Adrenal gland (tissue), 12 donors: ENCODE data around the gene NCOA1. TPM values are rescaled to one million over a fixed set of nuclear protein-coding genes. Genes with fewer than 3 reads are reported as not detected.
A peak's percentile ranks its signal among the peaks of the same experiment; 100 is the strongest.
"Not testable (repeated sequence)": the region's sequence is repeated elsewhere in the genome, so short reads cannot be mapped to it uniquely, and the experiment has no call there.

Experiments
- DNase-seq, 7 donors: peaks; one replicate each; pipeline ENCODE4 v3.0.0-alpha.2; 2019 to 2020
- H3K27ac ChIP-seq, 5 donors: fragments of 200-600 bp; sonication (generic) in 4 of 5; 1 replicate in 3 of 5; 2 replicates in 2 of 5; pipeline versions ENCODE4 v1.5.1 to v1.8.0; 2016 to 2020; ENCODE audit warnings: mild to moderate bottlenecking in 1 of 5
- H3K27me3 ChIP-seq: fragments of 200-600 bp; 2 replicates; pipeline ENCODE4 v1.8.0; 2021
- H3K36me3 ChIP-seq, 2 donors: fragments of 200-600 bp; replicated peaks in 1 of 2; 1 replicate in 1 of 2; 2 replicates in 1 of 2; pipeline versions ENCODE4 v1.5.1 to v1.8.0; 2018 to 2022
- H3K4me1 ChIP-seq, 2 donors: fragments of 200-600 bp; replicated peaks in 1 of 2; 1 replicate in 1 of 2; 2 replicates in 1 of 2; pipeline versions ENCODE4 v1.5.1 to v1.8.0; 2018 to 2021
- H3K4me3 ChIP-seq, 4 donors: fragments of 200-600 bp; sonication (generic) in 3 of 4; one replicate each; pipeline ENCODE4 v1.5.1; 2016 to 2018
- H3K9me3 ChIP-seq, 3 donors: fragments of 200-600 bp; sonication (generic) in 1 of 3; replicated peaks in 1 of 3; 1 replicate in 2 of 3; 2 replicates in 1 of 3; pipeline versions ENCODE4 v1.5.1 to v1.8.0; 2016 to 2021
- CTCF ChIP-seq, 6 experiments: fragments of 450-650 bp in 4 of 6; fragments of 200-600 bp in 2 of 6; sonication (generic) in 1 of 6; IDR thresholded peaks; 1 replicate in 5 of 6; 2 replicates in 1 of 6; pipeline versions ENCODE4 v1.5.1 to v1.8.0; 2016 to 2021; ENCODE audit warnings: antibody characterized with exemption in 6 of 6, mild to moderate bottlenecking in 2 of 6, moderate library complexity in 1 of 6
- POLR2A ChIP-seq, 2 donors: fragments of 450-650 bp; IDR thresholded peaks; one replicate each; pipeline ENCODE4 v1.6.1; 2017; ENCODE audit warnings: antibody characterized with exemption in 2 of 2, mild to moderate bottlenecking in 2 of 2, moderate library complexity in 1 of 2
- WGBS, 4 donors: extraction: QIAGEN DNeasy Blood & Tissue Kit in 2 of 4; methylation state at CpG; one replicate each; pipeline versions ENCODE4 v1.1.5 to v1.1.7; 2013 to 2017; 5-methylcytosine and 5-hydroxymethylcytosine counted together
- intact Hi-C, 2 donors: fragments of 100-400 bp; cut with DNase I; formaldehyde crosslinking; loops; one replicate each; pipeline versions ENCODE4 v1.14.1 to v1.15.0; 2022 to 2023
- polyA plus RNA-seq, 3 donors: library from polyadenylated mRNA; stranded (reverse); fragments of 200-250 nt in 2 of 3; fragments of 350-450 nt in 1 of 3; fragmentation: Illumina TruSeq in 1 of 3; extraction: RNeasy Lipid Tissue Mini Kit (QIAGEN cat#74804) in 1 of 3; gene quantifications; one replicate each; pipeline ENCODE4 v1.2.3, GENCODE V29; 2013 to 2014
- total RNA-seq, 9 donors: library from RNA; depleted of rRNA in 4 of 9; stranded (reverse); fragments of >200 nt in 4 of 9; fragments of 120-200 nt in 1 of 9; fragmentation: NEBNext Ultra II Directional in 1 of 9; extraction: Animal tissue kit (Norgen Biotek cat#: 25700) in 1 of 9; gene quantifications; one replicate each; pipeline versions ENCODE4 v1.1.0 to v1.2.4, GENCODE V29; 2013 to 2023
- donor health status: healthy with polysubstance abuse.
- donor health status: Bipolar disorder and iron deficiency.
- donor health status: DM: yes; HTN: yes; CAD: no.
- donor health status: DM: no; HTN: no; CAD: no.
- donor health status: DM: no; HTN: no; CAD: no.
- donor health status: DM: yes; HTN: yes; CAD: no.

Gene NCOA1
- total and polyA plus RNA-seq, 12 donors, result 13.6 to 85.5 (median 43.6) TPM

- WGBS, 4 donors, result 56 to 94% (median 82%) methylated on average over 2 of the region's 2 CpGs
- H3K4me1 ChIP-seq, result peaks cover 0 to 4% of the 10 kb centered on the region in 2 donors
- TF ChIP-seq POLR2A (IDR thresholded peaks at IDR 0.05) (no peak), CTCF (IDR thresholded peaks at IDR 0.05) (peak in 1 of 6 experiments; percentile 14)
- no peaks in the 10 kb centered on the region for H3K36me3 ChIP-seq
- no peaks in the 10 kb centered on the region for H3K9me3 ChIP-seq
- H3K4me3 ChIP-seq, result no peak overlapping the region
- intact Hi-C loops, result no loop called here
- H3K27ac ChIP-seq, result no peak overlapping the region
- DNase-seq, result no peak
- H3K27me3 ChIP-seq, result no peaks in the 10 kb centered on the region
Observed at GRCh38 chr2:24543252-24543651, 52.2 kb downstream of the NCOA1 start.

GRCh38 chr2:24544456-24545115 lies 53.5 kb downstream of the NCOA1 start:
- no peaks in the 10 kb centered on the region for H3K27me3 ChIP-seq
- H3K27ac ChIP-seq, result no peak overlapping the region
- peaks cover 0 to 4% of the 10 kb centered on the region in 2 donors for H3K4me1 ChIP-seq
- H3K4me3 ChIP-seq, result no peak overlapping the region
- no peak for DNase-seq
- intact Hi-C loops, result no loop called here
- no peaks in the 10 kb centered on the region for H3K36me3 ChIP-seq
- no peaks in the 10 kb centered on the region for H3K9me3 ChIP-seq
- TF ChIP-seq POLR2A (IDR thresholded peaks at IDR 0.05) (no peak), CTCF (IDR thresholded peaks at IDR 0.05) (no peak)
- 92 to 100% (median 98%) methylated on average over 1 of the region's 1 CpG for WGBS, 4 donors

- peak in 1 of 7 donors; percentile 13 for DNase-seq
- no peaks in the 10 kb centered on the region for H3K9me3 ChIP-seq
- no peaks in the 10 kb centered on the region for H3K36me3 ChIP-seq
Observed at GRCh38 chr2:24546669-24547068, 55.6 kb downstream of the NCOA1 start.

GRCh38 chr2:24548058-24548457 lies 57.0 kb downstream of the NCOA1 start:
- H3K4me3 ChIP-seq, result no peak overlapping the region
- no peak overlapping the region for H3K27ac ChIP-seq
- peaks cover 0 to 9% of the 10 kb centered on the region in 2 donors for H3K4me1 ChIP-seq
- no peak for DNase-seq
- no peaks in the 10 kb centered on the region for H3K36me3 ChIP-seq
- TF ChIP-seq CTCF (IDR thresholded peaks at IDR 0.05), result no peak
- no peak for TF ChIP-seq POLR2A (IDR thresholded peaks at IDR 0.05)
- intact Hi-C loops, result no loop called here
- 82 to 96% (median 89%) methylated on average over 4 of the region's 4 CpGs for WGBS, 4 donors
- no peaks in the 10 kb centered on the region for H3K27me3 ChIP-seq
- H3K9me3 ChIP-seq, result no peaks in the 10 kb centered on the region

More at GRCh38 chr2:24546669-24547068, 55.6 kb downstream of the NCOA1 start:
- TF ChIP-seq POLR2A (IDR thresholded peaks at IDR 0.05) (no peak), CTCF (IDR thresholded peaks at IDR 0.05) (no peak)
- intact Hi-C loops, result no loop called here
- Histone ChIP-seq H3K4me1 (peaks cover 0 to 4% of the 10 kb centered on the region in 2 donors), H3K4me3 (no peak overlapping the region), H3K27ac (no peak overlapping the region), H3K27me3 (no peaks in the 10 kb centered on the region)
- 83 to 92% (median 90%) methylated on average over 1 of the region's 1 CpG for WGBS, 4 donors

- intact Hi-C loops, H3K27ac ChIP-seq, H3K9me3 ChIP-seq, H3K4me3 ChIP-seq, H3K27me3 ChIP-seq, H3K4me1 ChIP-seq, DNase-seq, H3K36me3 ChIP-seq: not testable (repeated sequence)
- 77 to 87% (median 83%) methylated on average over 2 of the region's 2 CpGs for WGBS, 4 donors
Observed at GRCh38 chr2:24550301-24550700, 59.2 kb downstream of the NCOA1 start.
